GM19025 (cell line): ENCODE results near the gene PCNX1.
A peak's percentile ranks its signal among the peaks of the same experiment; 100 is the strongest.
"Not testable (repeated sequence)": the region's sequence is repeated elsewhere in the genome, so short reads cannot be mapped to it uniquely, and the experiment has no call there.

Experiments
- ATAC-seq: cut with Tn5 transposase; IDR thresholded peaks from one replicate; pipeline ENCODE4 v1.9.1; 2021; ENCODE audit warnings: mild to moderate bottlenecking, low read depth, moderate library complexity; ENCODE audit not compliant: unreplicated experiment

PCNX1 gene

DNA sequence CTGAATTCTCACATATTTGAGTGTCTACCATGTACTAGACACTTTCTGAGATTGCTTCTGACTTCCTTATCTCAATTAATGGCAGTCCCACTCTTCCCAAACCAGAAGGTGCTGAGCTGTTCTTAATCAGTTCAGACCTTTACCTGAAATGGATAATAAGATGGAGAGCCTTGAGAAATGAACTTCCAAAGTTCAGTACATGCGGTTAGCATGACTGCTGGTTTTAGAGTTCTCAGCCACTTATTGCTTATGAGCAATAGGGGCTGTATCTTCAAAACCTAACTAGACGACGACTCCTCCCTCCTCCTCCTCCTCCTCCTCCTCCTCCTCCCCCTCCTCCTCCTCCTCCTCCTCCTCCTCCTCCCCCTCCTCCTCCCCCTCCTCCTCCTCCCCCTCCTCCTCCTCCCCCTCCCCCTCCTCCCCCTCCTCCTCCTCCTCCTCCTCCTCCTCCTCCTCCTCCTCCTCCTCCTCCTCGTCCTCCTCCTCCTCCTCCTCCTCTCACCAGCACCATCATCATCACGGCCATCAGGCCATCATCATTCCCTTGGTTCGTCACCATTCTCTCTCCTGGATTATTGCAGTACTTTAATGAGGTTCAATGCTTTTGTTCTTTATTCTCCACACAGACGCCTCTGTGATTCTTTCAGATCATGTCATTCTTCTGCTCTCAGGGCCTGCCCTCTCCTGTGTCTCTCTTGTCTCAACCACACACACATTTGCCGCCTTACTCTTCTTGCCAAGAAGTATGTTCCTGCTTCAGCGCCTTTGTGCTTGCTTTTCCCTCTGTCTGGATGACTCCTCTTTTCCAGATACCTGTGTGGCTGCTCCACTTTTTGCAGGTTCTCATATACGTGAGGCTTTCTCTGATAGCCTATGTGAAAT is 2.7 kb downstream of the PCNX1 start:
- ATAC-seq, result no peak

DNA sequence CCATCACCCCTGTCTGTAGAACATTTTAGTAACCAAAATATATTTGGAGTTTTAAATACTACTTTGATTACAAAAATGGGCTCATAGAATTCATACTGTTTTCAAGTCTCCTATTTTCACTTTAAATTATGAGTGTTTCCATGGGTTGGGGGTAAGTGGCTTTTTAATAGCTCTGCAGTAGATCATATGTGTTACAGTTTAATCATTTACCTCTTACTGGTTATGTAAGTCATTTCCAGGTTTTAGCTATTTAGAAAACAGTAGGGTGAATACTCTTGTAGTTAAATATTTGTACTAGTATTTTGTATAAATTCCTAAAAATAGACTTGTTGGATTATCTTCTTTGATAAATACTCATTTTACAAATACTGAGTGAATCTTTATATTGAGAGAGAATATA is 8.2 kb downstream of the PCNX1 start:
- no peak for ATAC-seq

GRCh38 chr14:70916300-70916699 is 9.0 kb downstream of the PCNX1 start:
- no peak for ATAC-seq

DNA sequence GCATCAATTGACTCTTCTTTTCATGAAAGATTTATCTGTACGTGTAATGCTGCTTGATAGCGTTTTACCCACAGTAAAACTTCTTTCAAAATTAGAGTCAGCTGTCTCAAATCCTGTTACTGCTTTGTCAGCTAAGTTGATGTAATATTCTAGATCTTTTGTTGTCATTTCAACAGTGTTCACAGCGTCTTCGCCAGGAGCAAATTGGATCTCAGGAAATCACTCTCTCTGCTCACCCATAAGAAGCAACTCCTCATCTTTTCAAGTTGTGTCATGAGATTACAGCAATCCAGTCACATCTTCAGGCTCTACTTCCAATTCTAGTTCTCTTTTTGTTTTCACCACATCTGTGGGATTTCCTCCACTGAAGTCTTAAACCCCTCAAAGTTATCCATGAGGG is 9.5 kb downstream of the PCNX1 start:
- no peak for ATAC-seq

GRCh38 chr14:70917633-70918032 is 10.4 kb downstream of the PCNX1 start:
- ATAC-seq, result no peak

DNA sequence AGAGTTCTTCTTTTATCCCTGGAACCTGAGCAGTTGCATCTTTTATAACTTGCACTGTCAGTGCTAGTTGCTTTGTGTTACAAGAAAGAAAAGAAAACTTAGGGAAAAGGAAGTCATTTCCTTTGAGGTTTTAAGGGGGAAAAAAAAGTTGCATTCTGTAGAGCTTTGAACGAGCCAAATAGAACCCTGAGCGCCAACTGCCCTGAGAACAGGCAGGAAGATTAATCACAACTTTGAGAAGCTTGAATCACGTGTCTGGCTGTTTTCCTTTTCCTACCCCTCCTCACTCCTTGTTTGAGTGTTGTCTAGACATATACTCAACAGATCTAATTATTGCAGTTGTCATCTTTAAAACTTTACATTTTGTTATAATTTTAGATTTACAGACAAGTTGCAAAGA is 12.5 kb downstream of the PCNX1 start:
- ATAC-seq, result no peak

- ATAC-seq, result no peak
Observed at GRCh38 chr14:70920608-70921007, 13.3 kb downstream of the PCNX1 start.

- no peak for ATAC-seq
Observed at GRCh38 chr14:70921669-70922068, 14.4 kb downstream of the PCNX1 start.

GRCh38 chr14:70924521-70924920 is 17.3 kb downstream of the PCNX1 start:
- ATAC-seq, result no peak

- ATAC-seq, result no peak
Observed at GRCh38 chr14:70926235-70926830, 19.1 kb downstream of the PCNX1 start.

- ATAC-seq, result no peak
Observed at GRCh38 chr14:70931008-70931407, 23.7 kb downstream of the PCNX1 start.

DNA sequence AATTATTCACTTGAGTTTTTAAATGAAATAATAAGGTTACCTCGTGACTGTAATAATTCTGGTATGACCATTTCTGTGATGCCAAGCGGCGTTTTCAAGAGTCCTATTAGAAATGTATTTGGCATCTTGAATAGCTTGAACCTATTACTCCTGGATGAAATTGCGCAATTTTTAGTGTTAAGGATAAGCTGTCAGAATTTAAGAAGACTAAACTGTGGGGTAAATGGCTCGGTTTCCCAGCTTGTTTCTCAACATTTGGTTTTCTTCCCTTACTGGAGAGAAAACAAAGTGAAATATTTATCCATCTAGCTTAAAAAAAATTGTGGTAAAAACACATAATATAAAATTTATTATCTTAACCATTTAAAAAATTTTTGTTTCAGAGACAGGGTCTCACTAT is 26.8 kb downstream of the PCNX1 start:
- no peak for ATAC-seq

- ATAC-seq, result peak; percentile 75
Observed at GRCh38 chr14:70934502-70935134, 27.4 kb downstream of the PCNX1 start.

DNA sequence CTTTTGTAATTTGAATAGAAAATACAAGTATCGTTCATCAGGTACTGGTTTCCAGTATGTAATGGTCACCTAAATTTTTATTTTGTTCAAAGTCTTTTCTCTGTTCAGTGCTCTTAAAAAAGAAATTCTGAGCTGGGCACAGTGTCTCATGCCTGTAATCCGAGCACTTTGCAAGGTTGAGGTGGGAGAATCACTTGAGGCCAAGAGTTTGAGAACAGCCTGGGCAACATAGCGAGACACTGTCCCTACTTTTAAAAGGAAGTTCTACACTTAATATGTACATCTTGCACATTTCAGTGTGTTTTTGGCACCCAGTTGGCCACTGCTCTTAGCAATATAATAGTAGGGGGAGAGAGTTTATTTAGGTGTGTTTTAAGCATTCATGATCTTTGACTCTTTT is 27.9 kb downstream of the PCNX1 start:
- ATAC-seq, result no peak

DNA sequence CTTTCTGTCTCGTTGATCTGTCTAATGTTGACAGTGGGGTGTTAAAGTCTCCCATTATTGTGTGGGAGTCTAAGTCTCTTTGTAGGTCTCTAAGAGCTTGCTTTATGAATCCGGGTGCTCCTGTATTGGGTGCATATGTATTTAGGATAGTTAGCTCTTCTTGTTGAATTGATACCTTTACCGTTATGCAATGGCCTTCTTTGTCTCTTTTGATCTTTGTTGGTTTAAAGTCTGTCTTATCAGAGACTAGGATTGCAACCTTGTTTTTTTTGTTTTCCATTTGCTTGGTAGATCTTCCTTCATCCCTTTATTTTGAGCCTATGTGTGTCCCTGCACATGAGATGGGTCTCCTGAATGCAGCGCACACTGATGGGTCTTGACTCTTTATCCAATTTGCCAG is 32.4 kb downstream of the PCNX1 start:
- not testable (repeated sequence) for ATAC-seq

DNA sequence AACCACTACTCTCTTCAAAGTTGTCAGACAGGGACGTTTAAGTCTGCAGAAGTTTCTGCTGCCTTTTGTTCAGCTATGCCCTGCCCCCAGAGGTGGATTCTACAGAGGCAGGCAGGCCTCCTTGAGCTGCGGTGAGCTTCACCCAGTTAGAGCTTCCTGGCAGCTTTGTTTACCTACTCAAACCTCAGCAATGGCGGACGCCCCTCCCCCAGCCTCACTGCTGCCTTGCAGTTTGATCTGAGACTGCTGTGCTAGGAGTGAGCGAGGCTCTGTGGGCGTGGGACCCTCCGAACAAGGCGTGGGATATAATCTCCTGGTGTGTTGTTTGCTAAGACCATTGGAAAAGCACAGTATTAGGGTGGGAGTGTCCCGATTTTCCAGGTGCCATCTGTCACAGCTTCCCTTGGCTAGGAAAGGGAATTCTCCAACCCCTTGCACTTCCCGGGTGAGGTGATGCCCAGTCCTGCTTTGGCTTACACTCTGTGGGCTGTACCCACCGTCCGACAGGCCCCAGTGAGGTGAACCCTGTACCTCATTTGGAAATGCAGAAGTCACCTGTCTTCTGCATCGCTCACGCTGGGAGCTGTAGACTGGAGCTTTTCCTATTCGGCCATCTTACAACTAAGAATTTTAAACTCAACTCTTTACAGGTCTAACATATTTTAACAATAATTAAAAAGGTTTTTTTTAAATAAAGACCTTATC is 34.5 kb downstream of the PCNX1 start:
- not testable (repeated sequence) for ATAC-seq

- no peak for ATAC-seq
Observed at GRCh38 chr14:70942342-70942706, 35.1 kb downstream of the PCNX1 start.

DNA sequence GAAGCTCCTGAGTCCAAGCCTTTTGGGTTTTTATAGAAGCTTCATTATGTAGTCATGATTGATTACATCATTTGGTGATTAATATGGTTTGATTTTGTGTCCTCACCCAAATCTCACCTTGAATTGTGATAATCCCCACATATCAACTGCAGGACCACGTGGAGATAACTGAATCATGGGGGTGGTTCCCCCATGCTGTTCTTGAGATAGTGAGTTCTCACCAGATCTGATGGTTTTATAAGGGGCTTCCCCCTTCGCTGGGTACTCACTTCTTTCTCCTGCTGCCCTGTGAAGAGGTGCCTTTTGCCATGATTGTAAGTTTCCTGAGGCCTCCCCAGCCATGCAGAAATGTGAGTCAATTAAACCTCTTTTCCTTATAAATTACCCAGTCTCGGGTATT is 35.5 kb downstream of the PCNX1 start:
- not testable (repeated sequence) for ATAC-seq

GRCh38 chr14:70943838-70944237 is 36.6 kb downstream of the PCNX1 start:
- ATAC-seq, result no peak

GRCh38 chr14:70947739-70948138 is 40.5 kb downstream of the PCNX1 start:
- no peak for ATAC-seq

- no peak for ATAC-seq
Observed at GRCh38 chr14:70952485-70952884, 45.2 kb downstream of the PCNX1 start.
